Erythroblast (primary cell): ENCODE results near the gene SLX4.

Experiments
- GATA1 ChIP-seq: IDR thresholded peaks from 2 replicates; pipeline ENCODE4 v1.6.1; 2011; ENCODE audit warnings: low read depth, mild to moderate bottlenecking, control low read depth, low read length, moderate library complexity
- POLR2A ChIP-seq: IDR thresholded peaks from 2 replicates; pipeline ENCODE4 v1.6.1; 2011; ENCODE audit warnings: mild to moderate bottlenecking, low read length

GRCh38 chr16:3599922-3600321 lies 11.5 kb downstream of the SLX4 start:
- TF ChIP-seq POLR2A = no peak
- TF ChIP-seq GATA1 = no peak
